DOHH2 (cell line): ENCODE measurements around the gene RABL3.

ENCODE experiments used
- EZH2phosphoT487 ChIP-seq: fragments of 200-600 bp; sonication (generic); IDR thresholded peaks from 2 replicates; pipeline ENCODE4 v1.6.1; 2017; ENCODE audit warnings: borderline replicate concordance, mild to moderate bottlenecking, antibody characterized with exemption, low read length, moderate library complexity, mixed read lengths
- TF ChIP-seq, protein P1 (sequence below): fragments of 200-600 bp; sonication (generic); IDR thresholded peaks from one replicate; pipeline ENCODE4 v1.5.1; 2014; ENCODE audit warnings: antibody characterized with exemption, mild to moderate bottlenecking, low read depth, low read length; ENCODE audit not compliant: poor library complexity, severe bottlenecking

GRCh38 chr3:120689395-120689794, 52.9 kb downstream of the RABL3 start:
- no peak for TF ChIP-seq EZH2phosphoT487
- TF ChIP-seq, protein P1, sequence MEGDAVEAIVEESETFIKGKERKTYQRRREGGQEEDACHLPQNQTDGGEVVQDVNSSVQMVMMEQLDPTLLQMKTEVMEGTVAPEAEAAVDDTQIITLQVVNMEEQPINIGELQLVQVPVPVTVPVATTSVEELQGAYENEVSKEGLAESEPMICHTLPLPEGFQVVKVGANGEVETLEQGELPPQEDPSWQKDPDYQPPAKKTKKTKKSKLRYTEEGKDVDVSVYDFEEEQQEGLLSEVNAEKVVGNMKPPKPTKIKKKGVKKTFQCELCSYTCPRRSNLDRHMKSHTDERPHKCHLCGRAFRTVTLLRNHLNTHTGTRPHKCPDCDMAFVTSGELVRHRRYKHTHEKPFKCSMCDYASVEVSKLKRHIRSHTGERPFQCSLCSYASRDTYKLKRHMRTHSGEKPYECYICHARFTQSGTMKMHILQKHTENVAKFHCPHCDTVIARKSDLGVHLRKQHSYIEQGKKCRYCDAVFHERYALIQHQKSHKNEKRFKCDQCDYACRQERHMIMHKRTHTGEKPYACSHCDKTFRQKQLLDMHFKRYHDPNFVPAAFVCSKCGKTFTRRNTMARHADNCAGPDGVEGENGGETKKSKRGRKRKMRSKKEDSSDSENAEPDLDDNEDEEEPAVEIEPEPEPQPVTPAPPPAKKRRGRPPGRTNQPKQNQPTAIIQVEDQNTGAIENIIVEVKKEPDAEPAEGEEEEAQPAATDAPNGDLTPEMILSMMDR, result no peak
